Measurements from ENCODE around the gene RO60.

DNA sequence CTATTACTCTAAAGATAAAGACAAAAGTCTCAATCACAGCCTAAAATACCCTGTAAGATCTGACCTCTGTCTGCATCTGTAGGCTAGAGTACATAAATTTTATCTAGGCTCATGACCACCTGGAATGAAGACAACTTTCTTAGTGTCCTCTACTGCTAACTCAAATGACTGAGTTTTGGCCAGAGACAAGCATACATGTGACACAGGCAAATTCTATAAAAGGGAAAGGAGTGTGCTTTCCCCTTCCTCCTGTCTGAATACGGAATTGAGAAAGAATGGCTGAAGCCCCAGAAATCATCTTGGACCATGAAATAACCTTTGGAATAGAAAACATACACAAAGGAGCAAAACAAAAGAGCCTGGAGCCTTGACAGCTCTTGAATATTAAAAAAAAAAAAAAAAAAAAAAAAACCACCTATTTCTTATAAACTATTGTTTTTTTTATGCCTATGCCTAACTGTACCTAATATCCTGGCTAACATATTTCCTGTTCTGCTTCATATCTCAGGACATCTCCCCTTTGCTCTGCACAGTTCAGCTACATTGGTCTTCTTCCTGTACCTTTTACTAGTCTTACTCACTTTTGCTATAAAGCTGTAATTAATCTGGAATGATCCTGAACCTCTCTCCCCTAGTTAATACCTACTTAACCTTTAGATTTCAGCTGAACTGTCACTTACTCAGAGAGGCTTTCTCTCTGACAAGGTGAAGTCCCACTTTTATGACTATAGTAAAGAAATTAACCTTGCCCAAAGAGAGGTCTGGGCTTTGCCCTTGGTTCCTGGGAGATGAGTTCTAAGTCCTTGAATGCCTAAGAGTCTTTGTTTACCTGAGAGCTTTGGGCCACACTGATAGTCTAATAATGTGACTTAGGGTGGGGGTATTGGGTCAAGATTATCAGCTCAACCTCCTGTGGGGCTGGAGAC lies 16.4 kb upstream of the RO60 start:
- TF ChIP-seq POLR2A (IDR thresholded peaks at IDR 0.05), result no peak
- TF ChIP-seq, protein P1, sequence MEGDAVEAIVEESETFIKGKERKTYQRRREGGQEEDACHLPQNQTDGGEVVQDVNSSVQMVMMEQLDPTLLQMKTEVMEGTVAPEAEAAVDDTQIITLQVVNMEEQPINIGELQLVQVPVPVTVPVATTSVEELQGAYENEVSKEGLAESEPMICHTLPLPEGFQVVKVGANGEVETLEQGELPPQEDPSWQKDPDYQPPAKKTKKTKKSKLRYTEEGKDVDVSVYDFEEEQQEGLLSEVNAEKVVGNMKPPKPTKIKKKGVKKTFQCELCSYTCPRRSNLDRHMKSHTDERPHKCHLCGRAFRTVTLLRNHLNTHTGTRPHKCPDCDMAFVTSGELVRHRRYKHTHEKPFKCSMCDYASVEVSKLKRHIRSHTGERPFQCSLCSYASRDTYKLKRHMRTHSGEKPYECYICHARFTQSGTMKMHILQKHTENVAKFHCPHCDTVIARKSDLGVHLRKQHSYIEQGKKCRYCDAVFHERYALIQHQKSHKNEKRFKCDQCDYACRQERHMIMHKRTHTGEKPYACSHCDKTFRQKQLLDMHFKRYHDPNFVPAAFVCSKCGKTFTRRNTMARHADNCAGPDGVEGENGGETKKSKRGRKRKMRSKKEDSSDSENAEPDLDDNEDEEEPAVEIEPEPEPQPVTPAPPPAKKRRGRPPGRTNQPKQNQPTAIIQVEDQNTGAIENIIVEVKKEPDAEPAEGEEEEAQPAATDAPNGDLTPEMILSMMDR (IDR thresholded peaks at IDR 0.05), result no peak
